Measurements from ENCODE around the gene KRTAP22-2.

DNA sequence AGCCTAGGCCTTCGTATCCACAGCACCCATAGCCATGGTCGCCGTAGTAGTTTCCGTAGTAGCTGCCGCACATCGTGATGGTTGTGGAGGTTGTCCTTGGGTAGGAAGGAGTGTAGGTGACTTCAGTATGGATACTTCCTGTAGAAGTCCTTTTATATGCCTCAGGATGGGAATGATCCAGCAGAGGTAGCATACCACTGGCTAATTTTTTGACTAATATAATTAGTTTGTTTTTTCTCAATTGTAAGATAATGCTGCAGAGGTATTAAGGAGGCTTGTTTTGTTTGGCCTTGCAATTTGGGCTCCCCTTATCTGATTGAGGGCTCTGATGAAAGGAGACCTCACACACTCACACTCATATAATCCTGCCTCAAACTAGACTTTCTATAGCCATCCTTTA, 8.6 kb upstream of the KRTAP22-2 start, which contains the start of gene KRTAP6-2:
- TF ChIP-seq CTCF (IDR thresholded peaks at IDR 0.05), result no peak
- no peak for TF ChIP-seq EZH2 (IDR thresholded peaks at IDR 0.05; ENCODE audit: borderline replicate concordance, insufficient read depth, low read depth, low read length, poor library complexity, severe bottlenecking)

Measured in B cell (primary cell).